HG03280 (cell line): ENCODE data around the gene YY1.

Source experiments
- ATAC-seq: cut with Tn5 transposase; IDR thresholded peaks from one replicate; pipeline ENCODE4 v1.9.1; 2021; ENCODE audit warnings: mild to moderate bottlenecking, moderate library complexity; ENCODE audit not compliant: unreplicated experiment

Gene YY1

GRCh38 chr14:100330388-100330931 is 91.5 kb downstream of the YY1 start:
- no peak for ATAC-seq

- no peak for ATAC-seq
These were observed 93.2 kb downstream of the YY1 start for GRCh38 chr14:100332071-100332639.
